ENCODE results near the gene ERICH6B.

Gene ERICH6B

DNA sequence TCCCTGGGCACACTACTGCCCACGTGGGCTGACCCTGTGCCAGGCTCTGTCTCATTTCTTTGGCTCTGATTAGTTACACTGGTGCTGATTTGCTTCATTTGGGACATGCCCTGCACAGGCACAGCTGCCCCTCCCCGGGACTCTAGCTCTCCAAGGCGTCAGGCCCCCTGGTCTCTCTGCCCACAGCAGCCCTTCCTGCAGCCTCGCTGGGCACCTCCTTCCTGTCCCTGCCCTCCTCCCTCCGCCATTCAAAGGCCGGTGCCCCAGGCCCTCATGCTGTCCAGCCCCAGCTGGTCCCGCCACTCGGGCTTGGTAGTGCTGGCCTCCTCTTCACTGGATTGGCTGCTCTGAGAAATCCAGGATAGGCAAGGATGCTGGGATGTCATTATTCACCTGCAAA lies 73.1 kb downstream of the ERICH6B start:
- Histone ChIP-seq H3K9ac (no peak overlapping the region), H2AFZ (no peak overlapping the region), H3K27ac (no peak overlapping the region), H3K27me3 (ENCODE audit: control insufficient read depth, insufficient read depth, low read length) (no peaks in the 10 kb centered on the region), H3K79me2 (no peaks in the 10 kb centered on the region), H3K36me3 (ENCODE audit: control insufficient read depth, insufficient read depth, low read length) (no peaks in the 10 kb centered on the region), H3K4me3 (ENCODE audit: low read depth, low read length) (no peak overlapping the region), H3K9me3 (ENCODE audit: control insufficient read depth, low read length) (no peaks in the 10 kb centered on the region), H3K4me1 (no peaks in the 10 kb centered on the region), H3K4me2 (ENCODE audit: low read length) (no peak overlapping the region)
- TF ChIP-seq, protein P1, sequence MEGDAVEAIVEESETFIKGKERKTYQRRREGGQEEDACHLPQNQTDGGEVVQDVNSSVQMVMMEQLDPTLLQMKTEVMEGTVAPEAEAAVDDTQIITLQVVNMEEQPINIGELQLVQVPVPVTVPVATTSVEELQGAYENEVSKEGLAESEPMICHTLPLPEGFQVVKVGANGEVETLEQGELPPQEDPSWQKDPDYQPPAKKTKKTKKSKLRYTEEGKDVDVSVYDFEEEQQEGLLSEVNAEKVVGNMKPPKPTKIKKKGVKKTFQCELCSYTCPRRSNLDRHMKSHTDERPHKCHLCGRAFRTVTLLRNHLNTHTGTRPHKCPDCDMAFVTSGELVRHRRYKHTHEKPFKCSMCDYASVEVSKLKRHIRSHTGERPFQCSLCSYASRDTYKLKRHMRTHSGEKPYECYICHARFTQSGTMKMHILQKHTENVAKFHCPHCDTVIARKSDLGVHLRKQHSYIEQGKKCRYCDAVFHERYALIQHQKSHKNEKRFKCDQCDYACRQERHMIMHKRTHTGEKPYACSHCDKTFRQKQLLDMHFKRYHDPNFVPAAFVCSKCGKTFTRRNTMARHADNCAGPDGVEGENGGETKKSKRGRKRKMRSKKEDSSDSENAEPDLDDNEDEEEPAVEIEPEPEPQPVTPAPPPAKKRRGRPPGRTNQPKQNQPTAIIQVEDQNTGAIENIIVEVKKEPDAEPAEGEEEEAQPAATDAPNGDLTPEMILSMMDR (IDR thresholded peaks at IDR 0.05), result no peak

DNA sequence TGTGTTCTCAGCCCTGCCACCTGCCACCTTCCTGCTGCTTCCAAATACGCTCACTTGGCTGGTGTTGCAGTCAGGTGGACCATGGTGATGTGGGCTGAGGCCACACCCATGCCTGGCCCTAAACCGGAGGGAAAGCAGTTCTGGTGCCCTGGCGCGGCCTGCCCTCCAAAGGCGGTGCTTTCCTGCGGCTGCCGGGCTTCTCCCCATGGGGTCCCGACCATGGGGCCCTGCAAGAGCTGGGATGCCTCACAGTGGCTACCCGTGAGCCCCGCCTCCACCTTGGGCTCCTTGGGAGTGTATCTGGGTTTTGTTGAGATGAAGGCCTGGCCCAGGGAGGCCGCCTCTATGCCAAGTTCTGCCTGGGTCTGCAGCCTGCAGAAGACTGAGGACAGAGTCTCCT lies 73.7 kb downstream of the ERICH6B start:
- H3K4me1 ChIP-seq, result no peaks in the 10 kb centered on the region
- TF ChIP-seq, protein P1 (IDR thresholded peaks at IDR 0.05), result no peak
- H3K79me2 ChIP-seq, result no peaks in the 10 kb centered on the region
- no peak overlapping the region for H3K4me3 ChIP-seq (ENCODE audit: low read depth, low read length)
- no peaks in the 10 kb centered on the region for H3K9me3 ChIP-seq (ENCODE audit: control insufficient read depth, low read length)
- no peaks in the 10 kb centered on the region for H3K27me3 ChIP-seq (ENCODE audit: control insufficient read depth, insufficient read depth, low read length)
- no peaks in the 10 kb centered on the region for H3K36me3 ChIP-seq (ENCODE audit: control insufficient read depth, insufficient read depth, low read length)
- no peak overlapping the region for H2AFZ ChIP-seq
- H3K4me2 ChIP-seq (ENCODE audit: low read length), result no peak overlapping the region
- no peak overlapping the region for H3K9ac ChIP-seq
- no peak overlapping the region for H3K27ac ChIP-seq

- Histone ChIP-seq H3K4me1 (no peaks in the 10 kb centered on the region), H2AFZ (no peak overlapping the region), H3K79me2 (no peaks in the 10 kb centered on the region), H3K36me3 (ENCODE audit: control insufficient read depth, insufficient read depth, low read length) (no peaks in the 10 kb centered on the region), H3K4me2 (ENCODE audit: low read length) (no peak overlapping the region), H3K9ac (no peak overlapping the region), H3K9me3 (ENCODE audit: control insufficient read depth, low read length) (no peaks in the 10 kb centered on the region), H3K27me3 (ENCODE audit: control insufficient read depth, insufficient read depth, low read length) (no peaks in the 10 kb centered on the region), H3K27ac (no peak overlapping the region), H3K4me3 (ENCODE audit: low read depth, low read length) (no peak overlapping the region)
- TF ChIP-seq, protein P1 (IDR thresholded peaks at IDR 0.05), result no peak
These were observed 74.7 kb downstream of the ERICH6B start for GRCh38 chr13:45540864-45541263.

GRCh38 chr13:45540195-45540594 lies 75.3 kb downstream of the ERICH6B start:
- Histone ChIP-seq H3K9me3 (ENCODE audit: control insufficient read depth, low read length) (no peaks in the 10 kb centered on the region), H3K27ac (no peak overlapping the region), H3K4me1 (no peaks in the 10 kb centered on the region), H3K79me2 (no peaks in the 10 kb centered on the region), H3K4me3 (ENCODE audit: low read depth, low read length) (no peak overlapping the region), H2AFZ (no peak overlapping the region), H3K36me3 (ENCODE audit: control insufficient read depth, insufficient read depth, low read length) (no peaks in the 10 kb centered on the region), H3K9ac (no peak overlapping the region), H3K27me3 (ENCODE audit: control insufficient read depth, insufficient read depth, low read length) (no peaks in the 10 kb centered on the region), H3K4me2 (ENCODE audit: low read length) (no peak overlapping the region)
- TF ChIP-seq, protein P1 (IDR thresholded peaks at IDR 0.05), result no peak

GRCh38 chr13:45538382-45538781 lies 77.2 kb downstream of the ERICH6B start:
- no peak overlapping the region for H2AFZ ChIP-seq
- H3K79me2 ChIP-seq, result no peaks in the 10 kb centered on the region
- no peaks in the 10 kb centered on the region for H3K36me3 ChIP-seq (ENCODE audit: control insufficient read depth, insufficient read depth, low read length)
- H3K4me3 ChIP-seq (ENCODE audit: low read depth, low read length), result no peak overlapping the region
- no peak overlapping the region for H3K9ac ChIP-seq
- no peak overlapping the region for H3K27ac ChIP-seq
- H3K4me2 ChIP-seq (ENCODE audit: low read length), result no peak overlapping the region
- no peaks in the 10 kb centered on the region for H3K9me3 ChIP-seq (ENCODE audit: control insufficient read depth, low read length)
- TF ChIP-seq, protein P1 (IDR thresholded peaks at IDR 0.05), result no peak
- H3K4me1 ChIP-seq, result no peaks in the 10 kb centered on the region
- H3K27me3 ChIP-seq (ENCODE audit: control insufficient read depth, insufficient read depth, low read length), result no peaks in the 10 kb centered on the region
